Middle frontal gyrus (tissue), 1 donor: Measurements from ENCODE around the gene CEP131.
A peak's percentile ranks its signal among the peaks of the same experiment; 100 is the strongest.

ENCODE experiments used
- DNase-seq: peaks from one replicate; pipeline ENCODE4 v3.0.0-alpha.2; 2015; ENCODE audit warnings: low spot score; ENCODE audit errors: extremely low spot score

CEP131 gene

DNA sequence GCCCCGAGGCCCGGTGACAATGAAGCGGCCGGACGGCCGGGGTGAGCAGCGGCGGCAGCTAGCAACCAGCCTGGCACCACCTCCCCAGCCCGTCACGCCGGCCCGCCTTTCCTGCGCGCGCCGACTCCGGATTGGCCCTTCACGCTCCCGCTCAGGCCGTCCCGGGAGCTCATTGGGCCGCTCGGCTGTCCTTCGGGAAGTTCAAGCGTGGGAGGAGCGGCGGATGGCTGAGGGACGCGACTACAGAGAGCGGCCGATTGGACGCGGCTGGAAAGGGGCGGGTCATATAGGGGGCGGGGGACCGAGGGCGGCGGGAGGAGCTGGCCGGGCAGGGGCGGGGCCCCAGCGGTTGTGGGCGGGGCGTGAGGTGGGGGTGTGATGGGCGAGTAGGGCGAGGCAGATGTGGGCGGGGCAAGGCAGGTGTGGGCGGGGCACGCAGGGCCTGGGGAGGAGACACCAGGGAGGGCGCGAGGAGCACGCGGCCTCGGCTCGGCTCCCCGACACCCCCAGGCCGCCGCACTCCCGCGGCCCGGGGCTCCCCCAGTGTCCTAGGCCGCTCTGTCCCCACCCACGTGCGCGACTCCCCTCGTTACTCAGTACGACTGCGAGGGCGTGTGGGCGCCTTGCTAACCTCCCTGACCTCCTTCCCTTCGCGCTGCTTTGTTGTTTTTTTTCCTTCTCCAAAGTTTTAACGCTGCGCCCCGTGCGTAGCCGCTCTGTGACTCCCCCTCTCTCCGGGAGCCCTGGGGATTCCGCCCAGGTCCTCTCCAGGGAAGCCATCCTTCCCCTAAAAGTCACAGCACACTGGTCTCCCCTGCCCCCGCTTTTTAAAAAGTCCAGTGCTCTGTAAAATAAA, at the start of gene CEP131:
TSS of gene CEP131 (minus strand) at position 60 of the 856 bp plus-strand sequence. CDS start 2,909 bp downstream, outside the sequence.
- peak; percentile 95 for DNase-seq

DNA sequence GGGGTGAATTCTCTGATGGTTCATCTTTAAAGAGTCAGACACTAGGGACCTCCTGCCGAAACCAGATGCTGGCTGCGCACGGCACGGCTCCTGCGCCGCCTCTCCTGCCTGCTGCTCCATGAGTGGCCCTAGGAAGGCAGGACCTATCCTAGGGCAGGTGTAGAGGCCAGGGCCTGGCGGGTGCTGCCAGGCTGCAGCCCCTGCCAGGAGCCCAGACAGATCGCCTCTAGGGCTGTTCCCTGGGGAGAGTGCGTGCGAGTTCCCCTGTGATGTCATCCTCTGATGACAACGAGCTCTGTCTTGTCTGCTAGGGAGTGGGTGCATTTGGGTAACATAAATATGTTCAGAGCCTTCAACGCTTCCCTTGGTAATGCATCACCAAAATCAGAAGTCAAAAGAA, 48.5 kb upstream of the CEP131 start:
- DNase-seq: no peak

DNA sequence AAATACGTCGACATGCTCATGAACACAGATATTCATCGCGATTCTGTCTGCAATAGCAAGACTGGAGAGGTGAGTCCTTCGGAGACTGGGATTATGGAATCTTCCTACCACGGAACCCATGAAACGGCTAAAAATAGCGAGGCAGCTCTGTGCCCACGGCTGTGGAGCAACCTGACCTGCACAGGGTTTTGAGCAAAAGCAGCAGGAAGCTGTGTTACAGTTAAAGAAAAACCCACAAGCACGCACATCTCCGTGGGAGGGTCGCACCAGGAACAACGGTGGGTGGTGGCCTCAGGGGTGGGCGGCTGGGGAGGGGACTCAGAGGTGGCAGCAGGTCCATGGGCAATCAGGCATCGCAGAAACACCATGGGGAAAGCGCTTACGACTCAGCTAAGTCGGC, 47.5 kb upstream of the CEP131 start:
- DNase-seq: no peak

DNA sequence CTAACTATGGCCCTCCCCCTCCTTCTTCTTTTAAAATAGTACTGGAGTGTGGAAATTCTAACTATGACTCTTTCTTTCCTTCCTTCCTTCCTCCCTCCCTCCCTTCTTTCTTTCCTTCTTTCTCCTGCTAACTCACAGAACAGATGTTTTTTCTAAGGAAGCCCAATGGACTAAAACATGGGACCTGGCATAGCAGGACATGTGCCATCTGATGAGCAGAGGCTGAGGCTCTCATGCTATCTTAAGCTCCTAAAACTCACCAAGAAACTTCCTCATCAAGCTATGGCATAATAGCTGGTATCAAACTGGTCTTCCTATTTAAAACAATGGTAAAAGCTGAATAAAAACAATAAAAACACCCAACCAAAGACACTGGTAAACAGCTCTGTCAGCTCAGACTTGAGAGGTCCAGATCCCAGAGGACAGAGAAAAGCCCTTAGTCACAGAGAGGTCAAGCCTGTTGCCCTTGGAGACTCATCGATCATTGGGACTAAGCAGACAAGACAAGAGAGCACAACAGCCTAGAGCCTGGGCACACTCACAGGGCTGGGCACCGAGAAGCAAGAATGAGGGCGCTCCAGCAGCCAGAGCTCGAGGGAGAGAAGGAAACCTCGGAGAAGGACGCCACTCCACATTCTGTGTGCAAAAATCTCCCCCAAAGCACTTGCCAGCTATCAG, 44.8 kb upstream of the CEP131 start:
- DNase-seq: no peak

DNA sequence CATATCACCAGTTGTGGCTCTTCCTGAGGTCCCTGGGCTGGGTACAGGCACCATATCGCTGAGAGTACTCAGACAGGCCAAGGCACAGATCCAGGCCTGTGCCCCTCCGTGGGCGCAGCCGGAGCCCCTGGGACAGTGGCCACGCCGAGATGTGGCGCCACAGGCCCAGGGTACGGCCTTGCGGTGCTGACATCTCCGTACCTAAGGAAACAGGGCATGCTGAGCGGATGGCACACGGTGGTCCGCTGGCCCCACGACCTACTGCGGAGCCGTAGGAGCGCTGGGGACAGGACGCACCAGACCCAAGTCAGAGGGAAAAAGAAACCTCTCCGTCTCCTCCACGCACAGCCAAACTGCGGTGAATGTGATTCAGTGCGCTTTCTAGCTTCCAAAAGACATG, 42.8 kb upstream of the CEP131 start:
- no peak for DNase-seq

DNA sequence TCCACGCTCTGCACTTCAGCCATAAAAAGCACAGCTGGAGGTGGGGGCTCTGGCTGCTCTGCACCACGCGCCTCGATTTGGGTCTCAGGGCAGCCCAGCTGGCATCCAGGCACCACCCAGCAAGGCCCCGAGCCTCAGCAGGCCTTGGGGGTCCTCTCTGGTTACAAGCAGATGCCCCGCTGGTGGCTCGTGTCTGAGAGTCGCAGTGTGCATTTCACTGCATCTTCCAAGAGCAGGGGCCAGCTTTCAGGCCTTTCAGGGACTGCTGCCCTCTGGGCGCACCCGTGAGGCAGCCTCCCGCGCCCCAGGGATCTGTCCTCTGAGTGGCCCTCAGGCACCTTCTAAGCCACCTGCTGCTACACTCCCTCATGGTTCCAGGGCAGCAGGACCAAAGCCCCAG, 41.9 kb upstream of the CEP131 start:
- no peak for DNase-seq

DNA sequence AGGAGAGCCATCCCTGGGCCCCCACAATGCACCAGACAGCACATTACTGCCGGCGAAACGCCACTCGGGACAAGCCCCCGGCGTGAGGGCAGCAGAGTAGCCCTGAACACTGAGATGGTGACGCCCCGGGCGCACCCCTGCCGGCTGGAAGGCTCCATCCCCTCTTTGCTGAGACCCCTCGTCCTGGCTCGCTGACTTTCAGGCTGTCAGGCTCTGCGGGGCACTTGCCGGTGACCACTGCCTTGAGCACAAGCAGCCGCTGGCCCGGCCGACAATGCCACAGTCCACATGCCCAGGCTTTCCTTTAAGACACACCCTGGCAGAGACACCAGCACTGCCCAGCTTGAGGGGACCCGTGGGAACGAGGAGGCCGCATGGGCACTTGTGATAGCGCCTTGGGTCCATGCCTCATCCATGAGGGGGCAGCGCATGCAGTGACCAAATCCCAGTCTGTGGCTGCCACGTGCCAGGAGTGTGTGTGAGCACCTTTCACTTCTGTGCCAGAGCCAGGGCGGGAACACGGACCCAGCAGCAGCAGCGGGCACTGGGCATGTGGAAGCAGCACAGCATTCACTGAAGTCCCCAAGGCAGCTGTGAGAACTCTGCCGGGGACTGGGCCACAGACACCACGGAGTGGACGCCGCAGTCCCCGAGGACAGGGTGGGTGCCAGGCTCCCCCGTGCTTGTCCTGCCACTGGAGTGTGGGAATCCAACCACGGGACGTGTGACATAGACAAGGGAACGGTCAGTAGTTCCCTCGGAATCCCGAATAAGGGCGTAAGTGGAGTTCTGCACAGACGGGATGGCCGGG, 40.8 kb upstream of the CEP131 start:
- DNase-seq: no peak

DNA sequence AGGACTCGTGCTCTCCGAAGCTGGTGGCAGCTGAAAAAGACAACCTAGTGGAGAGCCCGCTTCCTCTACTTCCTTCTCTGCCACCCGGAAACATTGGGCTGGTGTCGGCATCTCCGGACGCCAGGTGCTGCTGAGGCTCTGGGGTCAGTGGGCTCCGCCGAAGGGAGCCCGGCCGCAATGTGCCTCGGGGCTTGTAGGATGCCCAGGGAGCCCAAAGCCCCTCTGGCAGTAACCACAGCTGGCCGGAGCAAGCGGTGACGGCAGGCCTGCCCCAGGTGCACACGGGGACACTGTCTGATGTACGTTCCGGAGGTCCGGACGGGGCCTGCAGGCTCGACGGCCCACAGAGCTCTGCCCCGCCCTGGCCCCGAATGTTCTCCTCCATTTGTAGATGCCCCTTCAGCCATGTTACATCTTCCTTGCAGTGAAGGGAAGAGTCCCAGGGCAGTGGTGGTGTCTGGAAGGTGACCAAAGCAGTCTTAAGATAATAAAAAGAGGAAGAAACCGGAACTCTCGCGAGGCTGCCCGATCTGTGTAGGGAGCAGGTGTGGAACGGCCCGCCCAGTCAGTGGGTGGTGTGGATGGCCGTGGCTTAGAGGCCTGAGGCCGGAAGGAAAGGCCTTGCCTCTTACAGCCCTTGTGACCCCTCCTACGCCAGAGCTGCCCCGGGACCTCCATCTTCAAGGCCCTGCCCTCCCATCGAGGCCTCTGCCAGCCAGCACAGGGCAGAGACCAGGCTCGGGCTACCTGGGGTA, 39.0 kb upstream of the CEP131 start:
- DNase-seq: no peak

DNA sequence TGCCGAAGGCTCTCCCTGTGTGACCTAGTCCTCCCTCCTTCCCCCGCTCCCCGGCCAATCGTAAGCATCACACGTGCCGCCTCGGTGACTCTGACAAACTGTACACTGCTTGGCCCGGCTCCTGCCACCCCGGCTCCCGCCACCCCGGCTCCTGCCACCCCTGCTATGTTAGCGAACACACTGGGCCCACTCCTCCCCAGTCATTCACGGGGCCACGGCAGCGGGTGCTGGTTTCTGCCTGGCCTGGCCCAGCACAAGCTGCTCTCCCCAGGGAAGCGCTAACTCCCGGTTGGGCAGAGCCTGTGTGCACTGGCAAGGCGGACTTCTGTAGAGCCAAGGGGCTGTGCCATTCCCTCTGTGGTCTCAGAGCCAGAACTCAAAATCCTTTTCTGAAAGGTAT, 38.3 kb upstream of the CEP131 start:
- DNase-seq: no peak

DNA sequence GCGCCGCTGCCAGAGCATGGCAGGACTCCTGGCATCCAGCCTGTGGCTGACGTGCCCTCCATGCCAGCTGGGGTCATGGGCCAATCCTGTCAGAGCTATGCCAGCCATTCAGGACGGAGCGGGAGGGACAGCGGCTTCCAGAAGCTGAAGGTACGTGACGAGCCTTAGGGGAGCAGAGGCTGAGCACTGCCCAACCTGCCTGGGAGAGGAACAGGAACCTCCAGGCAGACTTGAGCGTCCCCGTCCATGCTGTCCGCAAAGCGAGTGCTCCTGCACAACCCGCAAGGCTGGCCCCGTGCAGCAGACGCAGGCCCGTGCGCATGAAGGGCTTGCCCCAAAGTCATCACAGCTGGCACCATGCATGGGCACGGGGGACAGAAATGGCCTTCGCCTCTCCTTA, 37.9 kb upstream of the CEP131 start:
- DNase-seq: no peak

DNA sequence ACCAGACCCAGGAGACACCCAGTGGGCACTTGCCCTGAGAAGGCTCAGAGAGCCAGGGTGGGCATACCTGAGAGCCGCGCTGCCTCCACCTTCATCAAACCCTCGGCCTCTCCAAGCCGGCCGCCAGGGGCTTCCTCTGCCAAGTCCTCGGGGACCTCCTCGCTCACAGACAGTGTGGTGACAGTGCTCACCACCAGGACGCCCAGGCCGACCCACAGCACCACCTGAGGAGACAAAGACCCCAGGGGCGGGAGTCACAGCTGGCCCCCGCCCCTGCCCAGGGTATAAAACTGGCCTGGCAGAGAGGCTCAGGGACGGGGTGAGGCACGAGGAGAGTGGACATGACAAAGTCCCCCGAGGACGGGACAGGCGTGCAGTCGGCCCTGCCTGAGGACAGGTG, 37.4 kb upstream of the CEP131 start:
- no peak for DNase-seq

DNA sequence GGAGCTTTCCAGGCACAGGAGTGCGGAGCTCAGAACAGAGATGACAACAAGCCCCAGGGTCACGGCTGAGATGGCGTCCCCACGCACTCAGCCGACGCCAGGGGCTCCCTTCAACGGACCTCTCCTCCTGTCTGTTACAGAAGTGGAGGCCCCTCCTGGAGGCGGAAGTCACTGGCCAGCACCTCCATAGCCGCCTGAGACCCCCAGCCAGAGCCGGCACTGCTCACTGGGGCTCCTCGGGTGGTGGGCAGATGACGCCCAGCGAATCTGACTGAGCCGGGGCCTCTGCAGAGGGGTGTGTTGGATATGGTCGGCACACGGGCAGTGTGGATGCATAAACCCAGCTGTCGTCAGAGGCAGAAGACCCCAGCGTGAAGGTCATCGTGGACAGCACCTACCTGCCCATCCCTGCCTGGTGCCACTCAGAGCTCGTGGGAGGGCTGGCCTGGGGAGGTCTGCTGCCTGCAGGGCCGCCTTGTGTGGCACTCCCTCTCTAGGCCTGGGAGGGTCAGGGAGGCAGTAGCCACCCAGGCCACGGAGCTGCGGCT, 36.4 kb upstream of the CEP131 start:
- no peak for DNase-seq

DNA sequence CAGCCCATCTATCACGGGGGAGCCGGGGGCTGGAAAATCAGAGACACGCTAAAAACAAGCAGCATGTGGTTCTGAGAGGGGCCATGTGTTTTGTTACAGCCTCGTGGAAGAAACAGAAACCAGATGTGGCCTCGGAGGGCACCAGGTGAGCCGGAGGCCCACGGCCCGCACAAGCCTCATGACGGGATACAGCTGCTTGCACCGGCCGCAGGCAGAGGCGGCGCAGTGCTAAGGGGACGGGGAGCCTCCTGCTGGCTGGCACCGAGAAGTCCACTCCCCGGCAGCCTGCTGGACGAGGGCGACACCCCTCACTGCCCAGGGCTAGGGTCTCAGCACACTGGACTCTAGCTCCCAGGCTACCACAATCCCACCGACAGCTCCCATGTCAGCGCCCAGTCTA, 35.5 kb upstream of the CEP131 start:
- no peak for DNase-seq

DNA sequence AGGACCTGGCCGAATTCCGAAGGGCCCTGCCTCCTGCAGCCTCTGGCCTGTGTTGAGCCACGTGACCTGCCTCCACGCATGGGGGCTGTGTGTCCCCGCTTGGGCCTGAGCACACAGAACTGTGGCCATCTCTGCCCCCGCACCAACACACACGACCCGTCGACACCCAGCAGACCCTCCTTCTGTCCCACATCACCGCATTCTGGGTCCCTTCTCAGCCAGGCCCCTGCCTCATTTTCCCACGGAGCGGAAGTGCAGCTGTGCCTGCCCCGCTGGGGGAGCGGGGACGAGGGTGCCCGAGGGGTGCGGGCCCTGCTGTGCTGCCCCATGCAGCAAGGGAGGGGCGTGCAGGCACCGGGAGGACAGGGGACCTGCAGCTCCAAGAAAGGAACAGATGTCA, 34.8 kb upstream of the CEP131 start:
- no peak for DNase-seq

DNA sequence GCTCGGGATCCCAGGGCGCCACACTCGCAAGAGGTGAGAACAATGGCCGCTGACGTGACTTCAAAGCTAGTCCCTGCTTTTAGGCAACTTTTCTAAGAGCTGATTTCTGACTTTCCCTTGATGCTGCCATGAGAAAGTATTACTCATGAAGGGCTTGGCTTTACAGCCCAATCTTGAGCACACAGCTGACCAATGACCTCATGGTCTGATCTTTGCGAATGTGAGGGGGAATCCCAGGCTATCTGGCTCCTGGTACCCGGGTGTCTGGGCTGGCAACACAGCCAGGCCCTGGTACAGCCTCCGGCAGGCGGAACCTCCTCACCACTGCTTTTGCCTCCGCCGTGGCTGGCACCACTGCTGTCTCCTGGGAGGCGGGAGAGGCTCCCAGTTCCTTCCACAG, 33.9 kb upstream of the CEP131 start:
- no peak for DNase-seq

DNA sequence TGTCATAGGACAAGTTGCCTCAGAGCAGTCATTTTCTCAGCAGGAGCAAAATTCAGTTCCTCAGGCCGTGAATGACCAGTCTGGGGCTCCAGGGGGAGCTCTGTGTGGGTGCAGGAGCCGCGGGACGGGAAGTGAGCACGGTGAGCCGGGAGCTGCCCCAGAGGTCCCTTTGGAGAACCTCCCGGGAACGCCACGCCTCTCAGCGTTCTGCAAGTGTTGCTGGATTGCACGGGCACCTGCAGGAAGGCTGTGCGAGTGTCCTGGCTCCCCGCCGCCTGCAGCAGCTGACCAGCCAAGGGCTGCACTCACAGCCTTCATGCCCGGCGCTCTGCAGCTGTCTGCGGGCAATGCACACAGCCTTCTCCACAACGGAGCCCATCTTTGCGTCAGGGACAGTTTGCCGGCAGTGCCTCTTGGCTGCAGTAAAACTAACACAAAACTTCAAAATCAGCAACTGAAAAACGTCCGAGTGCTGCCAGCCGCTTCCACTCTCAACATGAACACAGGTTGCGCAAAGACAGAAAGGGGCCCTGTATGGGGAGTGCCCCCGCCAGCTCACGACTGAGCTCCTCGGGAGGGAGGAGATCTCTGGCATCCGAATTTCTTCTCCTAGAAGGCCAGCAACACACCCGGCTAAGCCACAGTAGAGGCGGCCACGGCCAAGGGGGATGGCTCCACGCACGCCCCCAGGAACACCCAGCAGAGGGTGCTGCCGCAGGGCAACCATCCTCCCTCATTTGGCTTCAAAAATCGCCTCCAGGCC, 32.4 kb upstream of the CEP131 start:
- no peak for DNase-seq

DNA sequence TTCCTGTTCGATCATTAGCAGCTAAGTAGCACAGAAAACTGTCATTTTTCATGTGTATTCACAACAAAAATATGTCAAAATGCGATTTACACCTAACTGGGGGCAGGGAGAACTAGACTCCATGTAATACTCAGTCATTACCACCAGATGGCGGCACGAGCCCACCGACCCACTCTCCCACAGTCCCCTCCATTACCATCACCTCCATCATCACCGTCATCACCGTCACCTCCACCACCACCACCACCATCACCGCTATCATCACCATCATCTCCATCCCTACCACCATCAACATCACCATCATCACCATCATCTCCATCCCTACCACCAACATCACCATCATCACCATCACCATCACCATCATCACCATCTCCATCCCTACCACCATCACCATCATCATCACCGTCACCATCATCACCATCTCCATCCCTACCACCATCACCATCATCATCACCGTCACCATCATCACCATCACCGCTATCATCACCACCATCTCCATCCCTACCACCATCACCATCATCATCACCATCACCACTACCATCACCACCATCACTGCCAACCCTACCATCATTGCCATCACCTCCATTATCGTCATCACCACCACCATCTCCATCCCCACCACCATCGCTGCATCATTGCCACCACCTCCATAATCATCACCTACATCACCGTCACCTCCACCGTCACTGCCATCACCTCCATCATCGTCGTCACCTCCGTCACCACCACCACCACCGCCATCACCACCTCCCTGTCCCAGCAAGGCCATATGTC, 30.8 kb upstream of the CEP131 start:
- DNase-seq: no peak

DNA sequence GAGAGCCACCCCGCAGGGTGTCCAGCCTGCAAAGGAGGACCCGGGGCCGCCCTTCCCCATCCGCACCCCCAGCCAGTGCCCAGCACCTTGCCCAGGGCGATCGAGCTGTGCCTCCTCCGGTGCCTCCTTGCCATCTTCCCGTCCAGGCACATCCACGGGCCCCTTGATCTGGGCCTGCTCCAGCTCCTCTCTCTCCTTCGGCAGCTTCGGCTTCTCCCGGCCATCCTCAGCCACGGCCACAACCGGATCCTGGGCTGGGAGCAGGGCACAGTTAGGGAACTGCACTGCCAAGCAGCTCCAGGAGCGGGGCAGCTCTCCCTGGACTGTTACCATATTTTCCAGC, 30.2 kb upstream of the CEP131 start:
- DNase-seq: no peak

DNA sequence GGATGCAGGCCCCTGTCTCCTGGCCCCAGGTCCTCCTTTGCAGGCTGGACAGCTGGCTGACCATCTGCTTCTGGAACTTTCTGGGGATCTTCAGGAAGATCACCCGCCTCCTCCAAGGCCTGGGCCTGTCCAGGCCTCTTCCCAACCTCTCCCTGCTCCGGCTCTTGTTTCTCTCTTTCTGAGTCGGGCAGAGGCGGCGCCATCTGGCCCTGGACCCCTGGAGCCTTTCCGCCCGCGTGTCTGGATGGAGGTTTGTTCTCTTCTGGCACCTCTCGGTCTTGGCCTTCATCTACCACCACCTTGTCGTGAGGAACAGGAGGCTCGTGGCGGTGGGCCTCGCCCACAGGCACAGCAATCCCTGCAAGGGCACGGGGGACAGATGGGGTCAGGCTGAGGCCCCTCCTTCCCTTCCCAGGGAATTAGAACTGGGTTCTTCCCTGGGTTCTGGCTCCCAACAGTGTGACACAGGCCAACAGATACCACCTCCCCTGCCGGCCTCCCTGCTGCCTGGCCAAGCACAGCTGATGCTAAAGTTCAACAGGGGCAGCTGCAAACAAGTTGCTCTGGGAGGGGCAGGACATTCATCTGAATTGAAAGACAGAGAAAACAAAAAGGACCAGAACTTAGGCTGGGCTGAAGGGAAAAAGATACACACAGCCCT, 29.7 kb upstream of the CEP131 start:
- no peak for DNase-seq
